Sigmoid colon (tissue), 3 donors: ENCODE data around the gene SNRNP40.

Experiments used
- CTCF ChIP-seq, 4 experiments: fragments of 450-650 bp in 3 of 4; fragments of 200-600 bp in 1 of 4; IDR thresholded peaks; one replicate each; pipeline ENCODE4 v1.5.1; 2016 to 2019; ENCODE audit warnings: antibody characterized with exemption in 4 of 4, mild to moderate bottlenecking in 3 of 4, moderate library complexity in 2 of 4
- POLR2A ChIP-seq, 2 donors: fragments of 450-650 bp; IDR thresholded peaks; one replicate each; pipeline ENCODE4 v1.6.1; 2016; ENCODE audit warnings: antibody characterized with exemption in 2 of 2, mild to moderate bottlenecking in 2 of 2, moderate library complexity in 2 of 2

GRCh38 chr1:31327381-31327780 is 30.8 kb upstream of the SNRNP40 start:
- TF ChIP-seq CTCF (IDR thresholded peaks at IDR 0.05) (no peak), POLR2A (IDR thresholded peaks at IDR 0.05) (no peak)
